B cell (primary cell): ENCODE data around the gene HTATIP2. TPM values are rescaled to one million over a fixed set of nuclear protein-coding genes. Genes with fewer than 3 reads are reported as not detected.

ENCODE experiments used
- ATAC-seq: fragments of 200-7000 bp; cut with Tn5 transposase; one replicate; pipeline ENCODE4 v1.10.0; 2021; ENCODE audit warnings: low read depth, mild to moderate bottlenecking, moderate number of reproducible peaks, moderate library complexity
- CTCF ChIA-PET: fragments of 350-600 bp; sonication (Branson Sonifier 250); formaldehyde crosslinking; loops from one replicate; lab custom pipeline; 2021; ENCODE audit warnings: antibody characterized with exemption, inconsistent platforms; lab: Charles Lee
- POLR2A ChIA-PET: fragments of 350-600 bp; sonication (Branson Sonifier 250); formaldehyde crosslinking; loops from one replicate; lab custom pipeline; 2021; ENCODE audit warnings: antibody characterized with exemption; lab: Charles Lee
- DNase-seq: peaks from one replicate; pipeline ENCODE4 v3.0.0; 2013
- H2AFZ ChIP-seq: 2 replicates; pipeline ENCODE4 v1.6.1; 2012; ENCODE audit warnings: mild to moderate bottlenecking, low read depth, low read length; ENCODE audit not compliant: insufficient read depth, poor library complexity, severe bottlenecking
- H3K27ac ChIP-seq, 2 donors: 1 replicate in 1 of 2; 2 replicates in 1 of 2; pipeline ENCODE4 v1.5.1; 2012 to 2013; ENCODE audit warnings: low read length in 2 of 2, mild to moderate bottlenecking in 2 of 2, moderate library complexity in 1 of 2
- H3K27me3 ChIP-seq, 4 experiments: fragments of 200-600 bp in 1 of 4; sonication (generic) in 1 of 4; replicated peaks in 1 of 4; 1 replicate in 2 of 4; 2 replicates in 2 of 4; pipeline versions ENCODE4 v1.6.1 to v1.7.0; 2013 to 2016; ENCODE audit warnings: low read length in 3 of 4, mild to moderate bottlenecking in 2 of 4, mixed read lengths in 1 of 4, moderate library complexity in 1 of 4; ENCODE audit not compliant: insufficient read depth in 4 of 4, control insufficient read depth in 3 of 4; ENCODE audit errors: control extremely low read depth in 1 of 4
- H3K36me3 ChIP-seq, 2 experiments: replicated peaks in 1 of 2; 1 replicate in 1 of 2; 2 replicates in 1 of 2; pipeline versions ENCODE4 v1.6.1 to v1.7.1; 2013; ENCODE audit warnings: low read length in 1 of 2; ENCODE audit not compliant: insufficient read depth in 2 of 2, control insufficient read depth in 1 of 2; ENCODE audit errors: control extremely low read depth in 1 of 2, extremely low read depth in 1 of 2
- H3K4me1 ChIP-seq, 2 donors: fragments of 200-600 bp in 1 of 2; sonication (generic) in 1 of 2; 1 replicate in 1 of 2; 2 replicates in 1 of 2; pipeline versions ENCODE4 v1.5.1 to v1.6.1; 2013 to 2017; ENCODE audit warnings: low read length in 2 of 2; ENCODE audit not compliant: control insufficient read depth in 2 of 2, insufficient read depth in 2 of 2
- H3K4me2 ChIP-seq: replicated peaks from 2 replicates; pipeline ENCODE3; 2012; ENCODE audit warnings: mild to moderate bottlenecking, low read depth, low read length; ENCODE audit not compliant: poor library complexity, severe bottlenecking
- H3K4me3 ChIP-seq, 5 experiments: fragments of 200-600 bp in 1 of 5; sonication (generic) in 1 of 5; 1 replicate in 3 of 5; 2 replicates in 2 of 5; pipeline versions ENCODE4 v1.5.1 to v1.7.0; 2011 to 2016; ENCODE audit warnings: low read length in 4 of 5, mild to moderate bottlenecking in 4 of 5, low read depth in 2 of 5, control low read depth in 1 of 5, moderate library complexity in 1 of 5; ENCODE audit not compliant: insufficient read depth in 1 of 5; ENCODE audit errors: control extremely low read depth in 1 of 5, extremely low read depth in 1 of 5
- H3K79me2 ChIP-seq: fragments of 200-600 bp; sonication (generic); one replicate; pipeline ENCODE4 v1.6.0; 2016; ENCODE audit warnings: low read length; ENCODE audit not compliant: control insufficient read depth, insufficient read depth
- H3K9ac ChIP-seq: fragments of 200-600 bp; sonication (generic); 2 replicates; pipeline ENCODE4 v1.6.1; 2017; ENCODE audit warnings: mild to moderate bottlenecking, low read length, moderate library complexity
- H3K9me3 ChIP-seq, 3 donors: one replicate each; pipeline versions ENCODE4 v1.6.1 to v1.7.1; 2013; ENCODE audit warnings: low read length in 2 of 3; ENCODE audit not compliant: control insufficient read depth in 2 of 3, insufficient read depth in 1 of 3; ENCODE audit errors: control extremely low read depth in 1 of 3
- H4K20me1 ChIP-seq: 2 replicates; pipeline ENCODE4 v1.6.0; 2012; ENCODE audit warnings: mild to moderate bottlenecking, low read length; ENCODE audit not compliant: insufficient read depth, control insufficient read depth, poor library complexity, severe bottlenecking
- H3K27ac Mint-ChIP-seq: one replicate; pipeline ENCODE4 v1.8.0; 2021; ENCODE audit warnings: mixed read lengths
- H3K27me3 Mint-ChIP-seq: one replicate; pipeline ENCODE4 v1.8.0; 2021; ENCODE audit warnings: mixed read lengths
- H3K4me1 Mint-ChIP-seq: one replicate; pipeline ENCODE4 v1.8.0; 2021; ENCODE audit warnings: mixed read lengths
- H3K4me3 Mint-ChIP-seq: one replicate; pipeline ENCODE4 v1.8.0; 2021; ENCODE audit warnings: mixed read lengths
- H3K9me3 Mint-ChIP-seq: one replicate; pipeline ENCODE4 v1.8.0; 2022; ENCODE audit warnings: mixed read lengths; ENCODE audit not compliant: insufficient read depth
- EZH2 ChIP-seq: IDR thresholded peaks from 2 replicates; pipeline ENCODE4 v1.6.1; 2012; ENCODE audit warnings: borderline replicate concordance, low read depth, mild to moderate bottlenecking, moderate library complexity, low read length; ENCODE audit not compliant: insufficient read depth, poor library complexity, severe bottlenecking
- WGBS: methylation state at CpG from one replicate; pipeline ENCODE4 v1.1.5; 2013; ENCODE audit warnings: missing lambda C conversion rate; ENCODE audit not compliant: insufficient coverage; 5-methylcytosine and 5-hydroxymethylcytosine counted together
- intact Hi-C: fragments of 100-400 bp; cut with micrococcal nuclease; formaldehyde crosslinking; loops from one replicate; pipeline ENCODE4 v1.10.0; 2022
- polyA plus RNA-seq: library from polyadenylated mRNA; depleted of rRNA; stranded (reverse); fragments of >200 nt; gene quantifications from 2 replicates; pipeline ENCODE4 v1.2.3, GENCODE V29; 2012
- total RNA-seq, 2 donors: library from RNA; stranded (reverse); fragments of 120-200 nt in 1 of 2; gene quantifications; 1 replicate in 1 of 2; 2 replicates in 1 of 2; pipeline versions ENCODE4 v1.2.3 to v1.2.4, GENCODE V29; 2013 to 2022
- TF ChIP-seq, protein P1 (sequence below): fragments of 200-600 bp; IDR thresholded peaks from one replicate; pipeline ENCODE4 v1.8.0; 2022; ENCODE audit warnings: antibody characterized with exemption, mild to moderate bottlenecking

Gene HTATIP2
- total and polyA plus RNA-seq, 2 donors (not counting 1 experiment from before 2014, with no cell fraction given): 18.2 to 31.2 TPM

DNA sequence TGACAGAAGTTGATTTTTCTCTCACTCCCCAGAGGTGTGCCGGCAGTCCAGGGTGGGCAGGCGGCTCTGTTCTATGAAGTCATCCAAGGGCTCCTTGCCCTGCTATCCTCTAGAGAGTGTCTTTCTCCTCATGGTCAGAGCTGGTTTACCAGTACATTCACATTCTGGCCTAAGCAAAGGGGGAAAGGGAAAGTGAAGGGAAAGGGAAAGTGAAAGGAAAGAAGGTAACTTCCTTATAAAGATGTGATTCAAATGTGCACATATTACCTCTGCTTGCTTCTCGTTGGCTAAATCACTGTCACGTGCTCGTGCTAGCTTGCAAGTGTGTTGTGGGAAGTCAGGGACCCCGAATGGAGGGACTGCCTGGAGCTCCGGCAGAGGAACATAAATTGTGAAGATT, 2.9 kb upstream of the HTATIP2 start:
- peaks cover 11% of the 10 kb centered on the region for H3K79me2 ChIP-seq
- DNase-seq: peak; percentile 76
- no peaks in the 10 kb centered on the region for H3K27me3 ChIP-seq
- Mint-ChIP-seq H3K4me3 (peak overlapping the region; percentile 82), H3K27ac (peak overlapping the region; percentile 86), H3K27me3 (no peaks in the 10 kb centered on the region), H3K4me1 (peaks cover 37% of the 10 kb centered on the region), H3K9me3 (no peaks in the 10 kb centered on the region)
- ATAC-seq: peak; percentile 46
- no peaks in the 10 kb centered on the region for H3K36me3 ChIP-seq
- intact Hi-C loops: loop anchor here (5.0 to 10.0 kb wide), 2 partner anchors 1728 to 1966 kb away; partner anchors contain the start of genes LDHA and SPTY2D1
- H3K9me3 ChIP-seq: no peaks in the 10 kb centered on the region
- CTCF ChIA-PET: interaction anchor here (0.8 to 2.4 kb wide), 3 partner anchors 26 to 232 kb away, joined by 3 to 6 read pairs (median 4); no protein-coding TSS in a partner anchor
- H3K9ac ChIP-seq: peak overlapping the region; percentile 55
- H3K4me3 ChIP-seq: peak overlapping the region in 4 of 5 experiments; percentile 15 to 45 (median 20)
- no peak for TF ChIP-seq EZH2
- TF ChIP-seq, protein P1, sequence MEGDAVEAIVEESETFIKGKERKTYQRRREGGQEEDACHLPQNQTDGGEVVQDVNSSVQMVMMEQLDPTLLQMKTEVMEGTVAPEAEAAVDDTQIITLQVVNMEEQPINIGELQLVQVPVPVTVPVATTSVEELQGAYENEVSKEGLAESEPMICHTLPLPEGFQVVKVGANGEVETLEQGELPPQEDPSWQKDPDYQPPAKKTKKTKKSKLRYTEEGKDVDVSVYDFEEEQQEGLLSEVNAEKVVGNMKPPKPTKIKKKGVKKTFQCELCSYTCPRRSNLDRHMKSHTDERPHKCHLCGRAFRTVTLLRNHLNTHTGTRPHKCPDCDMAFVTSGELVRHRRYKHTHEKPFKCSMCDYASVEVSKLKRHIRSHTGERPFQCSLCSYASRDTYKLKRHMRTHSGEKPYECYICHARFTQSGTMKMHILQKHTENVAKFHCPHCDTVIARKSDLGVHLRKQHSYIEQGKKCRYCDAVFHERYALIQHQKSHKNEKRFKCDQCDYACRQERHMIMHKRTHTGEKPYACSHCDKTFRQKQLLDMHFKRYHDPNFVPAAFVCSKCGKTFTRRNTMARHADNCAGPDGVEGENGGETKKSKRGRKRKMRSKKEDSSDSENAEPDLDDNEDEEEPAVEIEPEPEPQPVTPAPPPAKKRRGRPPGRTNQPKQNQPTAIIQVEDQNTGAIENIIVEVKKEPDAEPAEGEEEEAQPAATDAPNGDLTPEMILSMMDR: no peak
- no peaks in the 10 kb centered on the region for H4K20me1 ChIP-seq
- H3K27ac ChIP-seq: peak overlapping the region; percentile 63 to 65
- WGBS: 100% methylated on average over 2 of the region's 7 CpGs
- peaks cover 22 to 31% of the 10 kb centered on the region in 2 donors for H3K4me1 ChIP-seq
- POLR2A ChIA-PET: no interaction called here
- peak overlapping the region; percentile 92 for H2AFZ ChIP-seq
- H3K4me2 ChIP-seq: peak overlapping the region; percentile 69

DNA sequence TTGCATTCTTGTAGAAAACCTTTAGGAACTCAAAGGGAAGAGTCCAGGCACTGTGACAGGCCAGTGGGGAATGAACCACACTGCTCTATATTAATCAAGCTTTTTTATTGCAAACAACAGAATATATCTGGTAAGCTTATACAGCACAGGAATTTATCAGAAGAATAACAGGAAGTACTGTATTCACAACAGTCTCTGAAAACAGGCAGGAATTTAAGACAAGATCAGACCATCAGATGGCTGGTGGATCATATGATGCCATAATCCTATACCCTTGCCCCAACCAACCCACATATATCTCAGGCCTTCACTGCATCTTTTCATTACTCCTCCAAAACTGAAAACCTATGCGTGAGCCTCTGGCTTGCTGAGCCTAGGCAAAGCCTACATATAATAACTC, 1.0 kb upstream of the HTATIP2 start:
- TF ChIP-seq, protein P1: no peak
- no peak for TF ChIP-seq EZH2
- Histone ChIP-seq H3K9ac (no peak overlapping the region), H4K20me1 (no peaks in the 10 kb centered on the region), H3K27me3 (no peaks in the 10 kb centered on the region), H3K4me1 (peaks cover 22 to 31% of the 10 kb centered on the region in 2 donors), H3K27ac (peak overlapping the region in 1 of 2 donors; percentile 82), H3K4me2 (peak overlapping the region; percentile 93), H3K4me3 (peak overlapping the region in 1 of 5 experiments; percentile 88), H3K9me3 (no peaks in the 10 kb centered on the region), H2AFZ (peak overlapping the region; percentile 98), H3K79me2 (peaks cover 11% of the 10 kb centered on the region), H3K36me3 (peaks cover 4 to 8% of the 10 kb centered on the region in 2 experiments)
- DNase-seq (no peak), ATAC-seq (no peak)
- H3K4me3 Mint-ChIP-seq: peak overlapping the region; percentile 88
- no CpG with 5 or more reads among the region's 1 CpG for WGBS
- ChIA-PET CTCF (interaction anchor here (2.8 kb wide), 1 partner anchor 9 kb away, joined by 19 read pairs; no protein-coding TSS in a partner anchor), POLR2A (no interaction called here)
- H3K4me1 Mint-ChIP-seq: peaks cover 50% of the 10 kb centered on the region
- peak overlapping the region; percentile 35 for H3K27ac Mint-ChIP-seq
- H3K27me3 Mint-ChIP-seq: no peaks in the 10 kb centered on the region
- H3K9me3 Mint-ChIP-seq: no peaks in the 10 kb centered on the region
- intact Hi-C loops: loop anchor here (5.0 to 10.0 kb wide), 2 partner anchors 1730 to 1968 kb away; partner anchors contain the start of genes LDHA and SPTY2D1
